GM21619 (cell line): ENCODE data around the gene SLC35A4.
"Not testable (repeated sequence)": the region's sequence is repeated elsewhere in the genome, so short reads cannot be mapped to it uniquely, and the experiment has no call there.

ENCODE experiments used
- ATAC-seq: cut with Tn5 transposase; IDR thresholded peaks from one replicate; pipeline ENCODE4 v1.9.1; 2021; ENCODE audit not compliant: unreplicated experiment

SLC35A4 gene

GRCh38 chr5:140588311-140589070 lies 23.9 kb downstream of the SLC35A4 start:
- no peak for ATAC-seq

- ATAC-seq: no peak
Observed at GRCh38 chr5:140590861-140591260, 26.2 kb downstream of the SLC35A4 start.

GRCh38 chr5:140591747-140592372 lies 27.2 kb downstream of the SLC35A4 start:
- no peak for ATAC-seq

GRCh38 chr5:140593070-140593469 lies 28.4 kb downstream of the SLC35A4 start:
- ATAC-seq: not testable (repeated sequence)

- no peak for ATAC-seq
Observed at GRCh38 chr5:140594169-140594568, 29.5 kb downstream of the SLC35A4 start.

GRCh38 chr5:140595538-140596300 lies 31.1 kb downstream of the SLC35A4 start:
- no peak for ATAC-seq

GRCh38 chr5:140596321-140596741 lies 31.7 kb downstream of the SLC35A4 start:
- ATAC-seq: no peak

GRCh38 chr5:140598836-140599235 lies 34.2 kb downstream of the SLC35A4 start:
- no peak for ATAC-seq

GRCh38 chr5:140600096-140600495 lies 35.5 kb downstream of the SLC35A4 start:
- ATAC-seq: no peak

GRCh38 chr5:140602147-140602546 lies 37.5 kb downstream of the SLC35A4 start:
- ATAC-seq: no peak

- ATAC-seq: not testable (repeated sequence)
Observed at GRCh38 chr5:140603446-140603698, 38.7 kb downstream of the SLC35A4 start.

- ATAC-seq: no peak
Observed at GRCh38 chr5:140603734-140604133, 39.1 kb downstream of the SLC35A4 start.

GRCh38 chr5:140605879-140606278 lies 41.3 kb downstream of the SLC35A4 start:
- no peak for ATAC-seq

- ATAC-seq: no peak
Observed at GRCh38 chr5:140607031-140607430, 42.4 kb downstream of the SLC35A4 start.

GRCh38 chr5:140608722-140609121 lies 44.1 kb downstream of the SLC35A4 start:
- no peak for ATAC-seq

GRCh38 chr5:140609126-140609525 lies 44.5 kb downstream of the SLC35A4 start:
- ATAC-seq: no peak

GRCh38 chr5:140611020-140611521 lies 46.4 kb downstream of the SLC35A4 start:
- ATAC-seq: no peak
